ENCODE data around the gene P3H2. TPM values are rescaled to one million over a fixed set of nuclear protein-coding genes. Genes with fewer than 3 reads are reported as not detected.

P3H2 gene
- total RNA-seq, 4 donors from 2014 or later, result 2.7 to 17.9 (median 12.9) TPM

DNA sequence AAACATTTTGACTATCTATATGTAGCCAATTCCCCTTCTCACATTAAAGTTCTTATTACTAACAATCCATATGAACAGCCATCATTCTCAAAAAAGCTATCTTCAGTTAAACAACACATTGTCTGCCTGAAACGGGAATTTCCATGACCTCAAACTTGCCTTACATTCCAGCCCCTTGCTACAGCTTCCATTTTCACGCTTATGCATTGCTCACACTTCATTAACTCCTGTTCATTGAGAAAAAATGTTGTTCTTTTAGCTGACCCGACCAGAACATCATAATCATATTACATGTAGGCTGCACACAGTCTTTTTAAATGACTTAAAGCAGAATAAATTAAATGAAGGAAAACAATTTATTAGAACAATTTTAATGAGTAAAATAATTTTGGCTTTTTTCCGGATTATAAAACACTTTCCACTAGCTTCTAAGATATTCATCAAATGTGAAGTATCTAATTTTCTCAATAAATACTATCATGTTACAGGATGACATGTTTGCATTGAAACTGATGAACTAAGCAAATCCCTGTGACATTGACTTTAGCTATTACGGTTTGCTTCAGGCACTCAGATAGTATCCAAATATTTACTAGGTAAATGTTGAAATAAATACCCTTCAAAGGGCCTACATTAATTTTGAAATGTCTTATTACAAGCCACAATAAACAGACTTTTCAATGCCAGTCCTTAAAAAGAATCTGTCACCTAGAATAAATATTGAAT lies 49.9 kb downstream of the P3H2 start:
- Histone ChIP-seq H3K36me3 (no peaks in the 10 kb centered on the region), H3K4me3 (no peak overlapping the region), H3K27ac (no peak overlapping the region), H3K9me3 (no peaks in the 10 kb centered on the region), H3K4me1 (peaks cover 0 to 2% (median 0%) of the 10 kb centered on the region in 4 donors), H3K27me3 (no peaks in the 10 kb centered on the region)
- TF ChIP-seq CTCF (IDR thresholded peaks at IDR 0.05), result no peak
- no peak for TF ChIP-seq EP300 (IDR thresholded peaks at IDR 0.05)
- TF ChIP-seq POLR2A (IDR thresholded peaks at IDR 0.05), result no peak
- 67 to 72% methylated on average over 5 of the region's 5 CpGs for WGBS, 2 donors
- DNase-seq (ENCODE audit: low spot score in 2 of 2), result no peak

DNA sequence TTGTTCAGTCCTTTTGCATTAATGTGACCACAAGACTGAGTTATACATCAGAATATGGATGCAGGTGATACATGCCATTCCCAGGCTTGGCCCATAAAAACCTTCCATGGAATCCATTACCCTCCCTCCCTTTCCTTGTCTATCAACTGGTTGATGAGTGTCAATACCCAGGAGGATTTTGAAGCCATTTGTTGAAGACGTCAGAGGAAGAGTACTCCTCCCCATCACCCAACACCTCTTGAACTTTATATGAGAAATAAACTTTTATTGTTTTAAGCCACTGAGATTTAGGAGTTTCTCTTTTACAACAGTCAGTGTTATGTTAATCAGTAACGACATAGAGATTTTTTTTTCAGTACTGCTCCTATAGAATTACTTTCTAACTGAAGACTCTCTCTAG lies 55.5 kb downstream of the P3H2 start:
- Histone ChIP-seq H3K36me3 (no peaks in the 10 kb centered on the region), H3K27ac (no peak overlapping the region), H3K9me3 (no peaks in the 10 kb centered on the region), H3K27me3 (no peaks in the 10 kb centered on the region), H3K4me3 (no peak overlapping the region), H3K4me1 (peaks cover 0 to 5% (median 0%) of the 10 kb centered on the region in 4 donors)
- TF ChIP-seq EP300 (IDR thresholded peaks at IDR 0.05) (no peak), POLR2A (IDR thresholded peaks at IDR 0.05) (no peak), CTCF (IDR thresholded peaks at IDR 0.05) (no peak)
- no peak for DNase-seq (ENCODE audit: low spot score in 2 of 2)
- 80 to 81% methylated on average over 2 of the region's 2 CpGs for WGBS, 2 donors

DNA sequence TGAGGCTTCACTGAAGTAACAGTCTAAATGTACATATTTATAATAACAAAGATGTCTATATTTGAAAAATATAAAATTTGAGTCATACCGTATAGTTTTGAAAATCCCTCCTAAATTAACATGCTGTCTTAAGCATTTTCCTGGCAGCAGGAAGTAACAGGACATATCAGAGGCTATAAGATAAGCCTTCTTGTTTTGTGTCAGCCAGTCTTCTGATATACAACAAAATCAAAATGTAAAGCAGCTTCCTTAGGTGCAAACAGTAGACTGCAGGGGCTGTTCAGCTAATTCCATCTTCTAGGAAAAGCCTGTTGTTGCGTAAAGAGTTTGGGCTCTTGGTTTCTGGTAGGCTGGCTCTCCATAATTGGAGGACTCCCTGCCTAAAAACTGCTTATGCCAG lies 56.0 kb downstream of the P3H2 start:
- TF ChIP-seq POLR2A (IDR thresholded peaks at IDR 0.05) (no peak), EP300 (IDR thresholded peaks at IDR 0.05) (no peak), CTCF (IDR thresholded peaks at IDR 0.05) (no peak)
- H3K36me3 ChIP-seq, result no peaks in the 10 kb centered on the region
- no peak overlapping the region for H3K4me3 ChIP-seq
- peaks cover 0 to 5% (median 0%) of the 10 kb centered on the region in 4 donors for H3K4me1 ChIP-seq
- H3K9me3 ChIP-seq, result no peaks in the 10 kb centered on the region
- no peaks in the 10 kb centered on the region for H3K27me3 ChIP-seq
- no peak for DNase-seq (ENCODE audit: low spot score in 2 of 2)
- WGBS, 2 donors, result 89 to 90% methylated on average over 2 of the region's 2 CpGs
- no peak overlapping the region for H3K27ac ChIP-seq

- WGBS, 2 donors, result 43 to 51% methylated on average over 3 of the region's 3 CpGs
- DNase-seq (ENCODE audit: low spot score in 2 of 2), result no peak
- H3K36me3 ChIP-seq, result no peaks in the 10 kb centered on the region
- no peaks in the 10 kb centered on the region for H3K27me3 ChIP-seq
- no peak for TF ChIP-seq POLR2A (IDR thresholded peaks at IDR 0.05)
- no peak for TF ChIP-seq EP300 (IDR thresholded peaks at IDR 0.05)
- TF ChIP-seq CTCF (IDR thresholded peaks at IDR 0.05), result no peak
- H3K4me3 ChIP-seq, result no peak overlapping the region
- no peaks in the 10 kb centered on the region for H3K9me3 ChIP-seq
- H3K4me1 ChIP-seq, result peaks cover 0 to 10% (median 2%) of the 10 kb centered on the region in 4 donors
- no peak overlapping the region for H3K27ac ChIP-seq
These were observed 56.6 kb downstream of the P3H2 start for GRCh38 chr3:190064112-190064511.

- Histone ChIP-seq H3K36me3 (no peaks in the 10 kb centered on the region), H3K27ac (no peak overlapping the region), H3K9me3 (no peaks in the 10 kb centered on the region), H3K4me3 (no peak overlapping the region), H3K4me1 (peaks cover 0 to 16% (median 5%) of the 10 kb centered on the region in 4 donors), H3K27me3 (no peaks in the 10 kb centered on the region)
- DNase-seq (ENCODE audit: low spot score in 2 of 2), result no peak
- 88 to 96% methylated on average over 3 of the region's 3 CpGs for WGBS, 2 donors
- TF ChIP-seq POLR2A (IDR thresholded peaks at IDR 0.05) (no peak), CTCF (IDR thresholded peaks at IDR 0.05) (no peak), EP300 (IDR thresholded peaks at IDR 0.05) (no peak)
These were observed 57.2 kb downstream of the P3H2 start for GRCh38 chr3:190063490-190063889.
